ENCODE data around the gene HBZ. TPM values are rescaled to one million over a fixed set of nuclear protein-coding genes. Genes with fewer than 3 reads are reported as not detected.
"Not testable (repeated sequence)": the region's sequence is repeated elsewhere in the genome, so short reads cannot be mapped to it uniquely, and the experiment has no call there.

HBZ gene
- total RNA-seq, 1 donor from 2014 or later: not detected

DNA sequence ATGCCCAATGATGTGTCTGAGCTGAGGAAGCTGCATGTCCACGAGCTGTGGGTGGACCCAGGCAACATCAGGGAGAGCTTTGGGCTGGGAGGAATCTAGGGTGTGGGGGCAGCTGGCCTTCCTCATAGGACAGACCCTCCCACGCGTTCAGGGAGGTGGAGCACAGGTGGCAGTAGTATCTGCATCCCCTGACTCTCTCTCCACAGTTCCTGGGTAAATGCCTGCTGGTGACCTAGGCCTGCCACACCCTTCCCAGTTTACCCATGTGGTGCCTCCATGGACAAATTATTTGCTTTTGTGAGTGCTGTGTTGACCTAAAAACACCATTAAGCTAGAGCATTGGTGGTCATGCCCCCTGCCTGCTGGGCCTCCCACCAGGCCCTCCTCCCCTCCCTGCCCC, 16.6 kb downstream of the HBZ start:
- H3K4me3 ChIP-seq: no peak overlapping the region
- H3K36me3 ChIP-seq: no peaks in the 10 kb centered on the region
- intact Hi-C loops (cut with DNase I): no loop called here
- TF ChIP-seq, protein P1, sequence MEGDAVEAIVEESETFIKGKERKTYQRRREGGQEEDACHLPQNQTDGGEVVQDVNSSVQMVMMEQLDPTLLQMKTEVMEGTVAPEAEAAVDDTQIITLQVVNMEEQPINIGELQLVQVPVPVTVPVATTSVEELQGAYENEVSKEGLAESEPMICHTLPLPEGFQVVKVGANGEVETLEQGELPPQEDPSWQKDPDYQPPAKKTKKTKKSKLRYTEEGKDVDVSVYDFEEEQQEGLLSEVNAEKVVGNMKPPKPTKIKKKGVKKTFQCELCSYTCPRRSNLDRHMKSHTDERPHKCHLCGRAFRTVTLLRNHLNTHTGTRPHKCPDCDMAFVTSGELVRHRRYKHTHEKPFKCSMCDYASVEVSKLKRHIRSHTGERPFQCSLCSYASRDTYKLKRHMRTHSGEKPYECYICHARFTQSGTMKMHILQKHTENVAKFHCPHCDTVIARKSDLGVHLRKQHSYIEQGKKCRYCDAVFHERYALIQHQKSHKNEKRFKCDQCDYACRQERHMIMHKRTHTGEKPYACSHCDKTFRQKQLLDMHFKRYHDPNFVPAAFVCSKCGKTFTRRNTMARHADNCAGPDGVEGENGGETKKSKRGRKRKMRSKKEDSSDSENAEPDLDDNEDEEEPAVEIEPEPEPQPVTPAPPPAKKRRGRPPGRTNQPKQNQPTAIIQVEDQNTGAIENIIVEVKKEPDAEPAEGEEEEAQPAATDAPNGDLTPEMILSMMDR (IDR thresholded peaks at IDR 0.05): no peak
- peaks cover 25% of the 10 kb centered on the region for H3K27me3 ChIP-seq
- peaks cover 0 to 12% of the 10 kb centered on the region in 2 donors for H3K4me1 ChIP-seq
- H3K9me3 ChIP-seq: no peaks in the 10 kb centered on the region
- no peak for DNase-seq (ENCODE audit: low spot score in 2 of 2)
- H3K27ac ChIP-seq: no peak overlapping the region

GRCh38 chr16:170088-170507, 17.7 kb downstream of the HBZ start:
- H3K4me3 ChIP-seq; intact Hi-C loops (cut with DNase I); H3K36me3 ChIP-seq; H3K9me3 ChIP-seq; H3K27ac ChIP-seq; DNase-seq (ENCODE audit: low spot score in 2 of 2): not testable (repeated sequence)
- peaks cover 23% of the 10 kb centered on the region for H3K27me3 ChIP-seq
- peaks cover 0 to 12% of the 10 kb centered on the region in 2 donors for H3K4me1 ChIP-seq

DNA sequence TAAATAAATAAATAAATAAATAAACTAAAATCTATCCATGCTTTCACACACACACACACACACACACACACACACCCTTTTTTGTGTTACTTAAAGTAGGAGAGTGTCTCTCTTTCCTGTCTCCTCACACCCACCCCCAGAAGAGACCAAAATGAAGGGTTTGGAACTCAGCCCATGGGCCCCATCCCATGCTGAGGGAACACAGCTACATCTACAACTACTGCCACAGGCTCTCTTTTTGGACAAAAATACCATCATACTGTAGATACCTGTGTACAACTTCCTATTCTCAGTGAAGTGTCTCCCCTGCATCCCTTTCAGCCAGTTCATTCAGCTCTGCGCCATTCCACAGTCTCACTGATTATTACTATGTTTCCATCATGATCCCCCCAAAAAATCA, 18.3 kb downstream of the HBZ start:
- DNase-seq (ENCODE audit: low spot score in 2 of 2): no peak
- no peaks in the 10 kb centered on the region for H3K36me3 ChIP-seq
- peaks cover 0 to 5% of the 10 kb centered on the region in 2 donors for H3K4me1 ChIP-seq
- no peak overlapping the region for H3K27ac ChIP-seq
- TF ChIP-seq, protein P1 (IDR thresholded peaks at IDR 0.05): no peak
- intact Hi-C loops (cut with DNase I): no loop called here
- no peak overlapping the region for H3K4me3 ChIP-seq
- H3K9me3 ChIP-seq: no peaks in the 10 kb centered on the region
- H3K27me3 ChIP-seq: peaks cover 16% of the 10 kb centered on the region

GRCh38 chr16:172374-172941, 20.0 kb downstream of the HBZ start, which contains the start of gene HBA2:
Gene HBA2, plus strand, starts transcription at chr16:172876. Its CDS starts 37 bp downstream, at chr16:172913.
- H3K4me3 ChIP-seq; intact Hi-C loops (cut with DNase I); H3K27ac ChIP-seq; H3K4me1 ChIP-seq; H3K9me3 ChIP-seq; DNase-seq (ENCODE audit: low spot score in 2 of 2); H3K27me3 ChIP-seq; H3K36me3 ChIP-seq: not testable (repeated sequence)

DNA sequence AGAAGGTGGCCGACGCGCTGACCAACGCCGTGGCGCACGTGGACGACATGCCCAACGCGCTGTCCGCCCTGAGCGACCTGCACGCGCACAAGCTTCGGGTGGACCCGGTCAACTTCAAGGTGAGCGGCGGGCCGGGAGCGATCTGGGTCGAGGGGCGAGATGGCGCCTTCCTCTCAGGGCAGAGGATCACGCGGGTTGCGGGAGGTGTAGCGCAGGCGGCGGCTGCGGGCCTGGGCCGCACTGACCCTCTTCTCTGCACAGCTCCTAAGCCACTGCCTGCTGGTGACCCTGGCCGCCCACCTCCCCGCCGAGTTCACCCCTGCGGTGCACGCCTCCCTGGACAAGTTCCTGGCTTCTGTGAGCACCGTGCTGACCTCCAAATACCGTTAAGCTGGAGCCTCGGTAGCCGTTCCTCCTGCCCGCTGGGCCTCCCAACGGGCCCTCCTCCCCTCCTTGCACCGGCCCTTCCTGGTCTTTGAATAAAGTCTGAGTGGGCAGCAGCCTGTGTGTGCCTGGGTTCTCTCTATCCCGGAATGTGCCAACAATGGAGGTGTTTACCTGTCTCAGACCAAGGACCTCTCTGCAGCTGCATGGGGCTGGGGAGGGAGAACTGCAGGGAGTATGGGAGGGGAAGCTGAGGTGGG, 20.9 kb downstream of the HBZ start:
- H3K36me3 ChIP-seq; intact Hi-C loops (cut with DNase I); H3K27ac ChIP-seq; DNase-seq (ENCODE audit: low spot score in 2 of 2); H3K9me3 ChIP-seq; H3K27me3 ChIP-seq; H3K4me3 ChIP-seq; H3K4me1 ChIP-seq: not testable (repeated sequence)

DNA sequence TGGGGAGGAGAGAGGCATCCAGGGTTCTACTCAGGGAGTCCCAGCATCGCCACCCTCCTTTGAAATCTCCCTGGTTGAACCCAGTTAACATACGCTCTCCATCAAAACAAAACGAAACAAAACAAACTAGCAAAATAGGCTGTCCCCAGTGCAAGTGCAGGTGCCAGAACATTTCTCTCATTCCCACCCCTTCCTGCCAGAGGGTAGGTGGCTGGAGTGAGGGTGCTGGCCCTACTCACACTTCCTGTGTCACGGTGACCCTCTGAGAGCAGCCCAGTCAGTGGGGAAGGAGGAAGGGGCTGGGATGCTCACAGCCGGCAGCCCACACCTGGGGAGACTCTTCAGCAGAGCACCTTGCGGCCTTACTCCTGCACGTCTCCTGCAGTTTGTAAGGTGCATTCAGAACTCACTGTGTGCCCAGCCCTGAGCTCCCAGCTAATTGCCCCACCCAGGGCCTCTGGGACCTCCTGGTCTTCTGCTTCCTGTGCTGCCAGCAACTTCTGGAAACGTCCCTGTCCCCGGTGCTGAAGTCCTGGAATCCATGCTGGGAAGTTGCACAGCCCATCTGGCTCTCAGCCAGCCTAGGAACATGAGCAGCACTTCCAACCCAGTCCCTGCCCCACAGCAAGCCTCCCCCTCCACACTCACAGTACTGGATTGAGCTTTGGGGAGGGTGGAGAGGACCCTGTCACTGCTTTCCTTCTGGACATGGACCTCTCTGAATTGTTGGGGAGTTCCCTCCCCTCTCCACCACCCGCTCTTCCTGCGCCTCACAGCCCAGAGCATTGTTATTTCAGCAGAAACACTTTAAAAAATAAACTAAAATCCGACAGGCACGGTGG, 21.7 kb downstream of the HBZ start:
- H3K27me3 ChIP-seq; DNase-seq (ENCODE audit: low spot score in 2 of 2); H3K27ac ChIP-seq; H3K9me3 ChIP-seq; intact Hi-C loops (cut with DNase I); H3K4me3 ChIP-seq; H3K36me3 ChIP-seq; H3K4me1 ChIP-seq: not testable (repeated sequence)

- Histone ChIP-seq H3K4me1 (peaks cover 0 to under 1% of the 10 kb centered on the region in 2 donors), H3K4me3 (no peak overlapping the region), H3K27ac (no peak overlapping the region), H3K36me3 (no peaks in the 10 kb centered on the region), H3K9me3 (no peaks in the 10 kb centered on the region), H3K27me3 (peaks cover 9% of the 10 kb centered on the region)
- intact Hi-C loops (cut with DNase I): no loop called here
- TF ChIP-seq, protein P1 (IDR thresholded peaks at IDR 0.05): no peak
- no peak for DNase-seq (ENCODE audit: low spot score in 2 of 2)
These were observed 22.8 kb downstream of the HBZ start for GRCh38 chr16:175011-175949.

GRCh38 chr16:176006-176405, 23.6 kb downstream of the HBZ start:
- intact Hi-C loops (cut with DNase I); H3K4me3 ChIP-seq; H3K36me3 ChIP-seq; H3K4me1 ChIP-seq; H3K9me3 ChIP-seq; DNase-seq (ENCODE audit: low spot score in 2 of 2); H3K27me3 ChIP-seq; H3K27ac ChIP-seq: not testable (repeated sequence)

GRCh38 chr16:176477-177382, 24.3 kb downstream of the HBZ start, which contains the start of gene HBA1:
Gene HBA1, plus strand, starts transcription at chr16:176680. Its CDS starts 37 bp downstream, at chr16:176717.
- H3K27ac ChIP-seq; H3K27me3 ChIP-seq; DNase-seq (ENCODE audit: low spot score in 2 of 2); H3K9me3 ChIP-seq; H3K36me3 ChIP-seq; H3K4me3 ChIP-seq; intact Hi-C loops (cut with DNase I): not testable (repeated sequence)
- H3K4me1 ChIP-seq: peaks cover 9 to 10% of the 10 kb centered on the region in 2 donors
